Measurements from ENCODE around the gene ATP10D. TPM values are rescaled to one million over a fixed set of nuclear protein-coding genes. Genes with fewer than 3 reads are reported as not detected.

ATP10D gene
- total RNA-seq, 1 donor from 2014 or later = 14.9 TPM

Other genes with a start within 250 kb of the ATP10D start
- 14.4 and 27.1 TPM in 2 replicates for gene COMMD8, start 21.6 kb upstream of the ATP10D start, total RNA-seq

All from glomerular endothelial cell (primary cell).